Activated CD8-positive, alpha-beta T cell treated with anti-CD3 and anti-CD28 coated beads for 36 hours (primary cell): ENCODE results near the gene SYAP1. TPM values are rescaled to one million over a fixed set of nuclear protein-coding genes. Genes with fewer than 3 reads are reported as not detected.

Source experiments
- ATAC-seq: fragments of 200-7000 bp; cut with Tn5 transposase; one replicate; pipeline ENCODE4 v1.10.0; 2021; ENCODE audit warnings: mild to moderate bottlenecking, moderate library complexity
- CTCF ChIA-PET: fragments of 350-600 bp; sonication (Branson Sonifier 250); formaldehyde crosslinking; loops from one replicate; lab custom pipeline; 2021; ENCODE audit warnings: antibody characterized with exemption; lab: Charles Lee
- POLR2A ChIA-PET: fragments of 350-600 bp; sonication (Branson Sonifier 250); formaldehyde crosslinking; loops from one replicate; lab custom pipeline; 2021; ENCODE audit warnings: antibody characterized with exemption; lab: Charles Lee
- DNase-seq: peaks from one replicate; pipeline ENCODE4 v3.0.0-alpha.2; 2020
- H3K27ac Mint-ChIP-seq: one replicate; pipeline ENCODE4 v1.8.0; 2021; ENCODE audit warnings: mild to moderate bottlenecking, mixed read lengths
- H3K27me3 Mint-ChIP-seq: one replicate; pipeline ENCODE4 v1.8.0; 2021; ENCODE audit warnings: mixed read lengths
- H3K36me3 Mint-ChIP-seq: one replicate; pipeline ENCODE4 v1.8.0; 2021; ENCODE audit warnings: low read depth, mixed read lengths
- H3K4me1 Mint-ChIP-seq: one replicate; pipeline ENCODE4 v1.8.0; 2021; ENCODE audit warnings: low read depth, mixed read lengths
- H3K4me3 Mint-ChIP-seq: one replicate; pipeline ENCODE4 v1.8.0; 2021; ENCODE audit warnings: mild to moderate bottlenecking, moderate library complexity, mixed read lengths
- H3K9me3 Mint-ChIP-seq: one replicate; pipeline ENCODE4 v1.8.0; 2021; ENCODE audit warnings: mixed read lengths
- CTCF ChIP-seq: fragments of 200-600 bp; IDR thresholded peaks from one replicate; pipeline ENCODE4 v1.8.0; 2022; ENCODE audit warnings: antibody characterized with exemption, mild to moderate bottlenecking
- intact Hi-C: fragments of 100-400 bp; cut with micrococcal nuclease; formaldehyde crosslinking; loops from one replicate; pipeline ENCODE4 v1.10.0; 2022
- total RNA-seq, 2 experiments: library from RNA; stranded (reverse); gene quantifications; one replicate each; pipeline ENCODE4 v1.2.3, GENCODE V29; 2021

The SYAP1 gene
- total RNA-seq, 2 experiments from 2014 or later = 18.2 to 20.4 TPM

- Mint-ChIP-seq H3K4me1 (no peaks in the 10 kb centered on the region), H3K27ac (no peak overlapping the region), H3K36me3 (peaks cover 1% of the 10 kb centered on the region), H3K9me3 (no peaks in the 10 kb centered on the region), H3K4me3 (no peak overlapping the region), H3K27me3 (no peaks in the 10 kb centered on the region)
- POLR2A ChIA-PET = no interaction called here
- ATAC-seq = no peak
- no peak for DNase-seq
- intact Hi-C loops = no loop called here
- no peak for TF ChIP-seq CTCF
- CTCF ChIA-PET = no interaction called here
These were observed 31.9 kb upstream of the SYAP1 start for GRCh38 chrX:16687514-16687913.

GRCh38 chrX:16695079-16695676, 24.2 kb upstream of the SYAP1 start:
- peak; percentile 76 for DNase-seq
- CTCF ChIA-PET = interaction anchor here (1.6 to 2.5 kb wide), 2 partner anchors 32 to 259 kb away, joined by 4 to 15 read pairs; no protein-coding TSS in a partner anchor
- peak; percentile 66 for ATAC-seq

GRCh38 chrX:16696956-16697355, 22.5 kb upstream of the SYAP1 start:
- no peaks in the 10 kb centered on the region for H3K36me3 Mint-ChIP-seq
- no peak for TF ChIP-seq CTCF
- DNase-seq = no peak
- H3K4me3 Mint-ChIP-seq = no peak overlapping the region
- no peak overlapping the region for H3K27ac Mint-ChIP-seq
- ChIA-PET POLR2A (no interaction called here), CTCF (interaction anchor here (1.1 to 2.5 kb wide), 3 partner anchors 14 to 260 kb away, joined by 4 to 15 read pairs (median 6); no protein-coding TSS in a partner anchor)
- no peaks in the 10 kb centered on the region for H3K9me3 Mint-ChIP-seq
- no peak for ATAC-seq
- H3K4me1 Mint-ChIP-seq = no peaks in the 10 kb centered on the region
- no peaks in the 10 kb centered on the region for H3K27me3 Mint-ChIP-seq
- intact Hi-C loops = no loop called here

More at GRCh38 chrX:16695079-16695676, 24.2 kb upstream of the SYAP1 start:
- Mint-ChIP-seq H3K4me3 (no peak overlapping the region), H3K36me3 (peaks cover 1% of the 10 kb centered on the region), H3K27ac (no peak overlapping the region), H3K4me1 (no peaks in the 10 kb centered on the region), H3K27me3 (no peaks in the 10 kb centered on the region), H3K9me3 (no peaks in the 10 kb centered on the region)
- intact Hi-C loops = no loop called here
- TF ChIP-seq CTCF = peak; percentile 78
- POLR2A ChIA-PET = no interaction called here

GRCh38 chrX:16699389-16699788, 20.0 kb upstream of the SYAP1 start:
- POLR2A ChIA-PET = no interaction called here
- Mint-ChIP-seq H3K4me1 (no peaks in the 10 kb centered on the region), H3K27me3 (no peaks in the 10 kb centered on the region), H3K36me3 (no peaks in the 10 kb centered on the region), H3K27ac (no peak overlapping the region), H3K9me3 (no peaks in the 10 kb centered on the region), H3K4me3 (no peak overlapping the region)
- no peak for TF ChIP-seq CTCF
- ATAC-seq (no peak), DNase-seq (no peak)
- CTCF ChIA-PET = no interaction called here
- intact Hi-C loops = no loop called here

GRCh38 chrX:16700734-16701133, 18.7 kb upstream of the SYAP1 start:
- ChIA-PET CTCF (no interaction called here), POLR2A (no interaction called here)
- Mint-ChIP-seq H3K27me3 (no peaks in the 10 kb centered on the region), H3K4me1 (no peaks in the 10 kb centered on the region), H3K4me3 (no peak overlapping the region), H3K9me3 (no peaks in the 10 kb centered on the region), H3K36me3 (no peaks in the 10 kb centered on the region), H3K27ac (no peak overlapping the region)
- DNase-seq (no peak), ATAC-seq (no peak)
- no peak for TF ChIP-seq CTCF
- intact Hi-C loops = no loop called here
